HEK293T (cell line): ENCODE measurements around the gene KREMEN2.

Source experiments
- ARNT ChIP-seq: fragments of 450-650 bp; IDR thresholded peaks from 2 replicates; pipeline ENCODE4 v1.6.1; 2017; ENCODE audit warnings: mild to moderate bottlenecking
- BHLHE40 ChIP-seq: fragments of 450-650 bp; IDR thresholded peaks from 2 replicates; pipeline ENCODE4 v1.6.1; 2016; ENCODE audit warnings: mild to moderate bottlenecking, moderate library complexity, borderline replicate concordance
- CTBP1 ChIP-seq: fragments of 450-650 bp; IDR thresholded peaks from 2 replicates; pipeline ENCODE4 v1.6.1; 2016; ENCODE audit warnings: borderline replicate concordance
- ELF4 ChIP-seq: fragments of 450-650 bp; IDR thresholded peaks from 2 replicates; pipeline ENCODE4 v1.6.1; 2017; ENCODE audit warnings: antibody characterized with exemption
- FOXA1 ChIP-seq: fragments of 450-650 bp; IDR thresholded peaks from 2 replicates; pipeline ENCODE4 v1.6.1; 2016; ENCODE audit warnings: mild to moderate bottlenecking
- FOXK2 ChIP-seq: fragments of 450-650 bp; IDR thresholded peaks from 2 replicates; pipeline ENCODE4 v1.6.1; 2016; ENCODE audit warnings: mild to moderate bottlenecking
- FOXM1 ChIP-seq: fragments of 450-650 bp; IDR thresholded peaks from 2 replicates; pipeline ENCODE4 v1.6.1; 2017; ENCODE audit warnings: mild to moderate bottlenecking, borderline replicate concordance
- L3MBTL2 ChIP-seq: fragments of 450-650 bp; conservative IDR thresholded peaks from 2 replicates; pipeline ENCODE4 v1.6.1; 2016; ENCODE audit warnings: mild to moderate bottlenecking
- NFRKB ChIP-seq: fragments of 450-650 bp; IDR thresholded peaks from 2 replicates; pipeline ENCODE4 v1.6.1; 2016; ENCODE audit warnings: mild to moderate bottlenecking, moderate library complexity
- SP1 ChIP-seq: fragments of 450-650 bp; IDR thresholded peaks from 2 replicates; pipeline ENCODE4 v1.6.1; 2017
- SUZ12 ChIP-seq: fragments of 450-650 bp; IDR thresholded peaks from 2 replicates; pipeline ENCODE4 v1.6.1; 2016; ENCODE audit warnings: mild to moderate bottlenecking
- TARDBP ChIP-seq: fragments of 450-650 bp; IDR thresholded peaks from 2 replicates; pipeline ENCODE4 v1.6.1; 2016

DNA sequence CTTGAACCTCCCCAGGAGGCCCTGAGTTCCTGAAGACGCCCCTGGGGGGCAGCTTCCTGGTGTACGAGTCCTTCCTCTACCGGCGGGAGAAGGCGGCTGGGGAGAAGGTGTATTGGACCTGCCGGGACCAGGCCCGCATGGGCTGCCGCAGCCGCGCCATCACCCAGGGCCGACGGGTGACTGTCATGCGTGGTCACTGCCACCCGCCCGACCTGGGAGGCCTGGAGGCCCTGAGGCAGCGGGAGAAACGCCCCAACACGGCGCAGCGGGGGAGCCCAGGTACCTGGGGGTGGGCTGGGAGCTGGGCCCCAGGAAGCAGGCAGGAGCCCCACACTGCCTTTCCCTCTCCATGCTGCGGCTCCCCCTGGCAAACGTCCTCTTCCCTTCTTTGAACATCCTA, 30.4 kb upstream of the KREMEN2 start:
- no peak for TF ChIP-seq TARDBP
- TF ChIP-seq SP1 = no peak
- no peak for TF ChIP-seq ARNT
- no peak for TF ChIP-seq FOXM1
- TF ChIP-seq FOXK2 = no peak
- TF ChIP-seq ELF4 = no peak
- no peak for TF ChIP-seq NFRKB
- TF ChIP-seq L3MBTL2 = no peak
- no peak for TF ChIP-seq FOXA1
- TF ChIP-seq BHLHE40 = no peak
- TF ChIP-seq SUZ12 = no peak
- no peak for TF ChIP-seq CTBP1
